ENCODE results near the gene ZNF594.
"Not testable (repeated sequence)": the region's sequence is repeated elsewhere in the genome, so short reads cannot be mapped to it uniquely, and the experiment has no call there.

The ZNF594 gene

GRCh38 chr17:5200360-5200759, 8.7 kb upstream of the ZNF594 start:
- no peak for DNase-seq

- no peak for DNase-seq
Observed at GRCh38 chr17:5198472-5198871, 6.8 kb upstream of the ZNF594 start.

GRCh38 chr17:5194346-5194745, 2.7 kb upstream of the ZNF594 start:
- DNase-seq, result no peak

- DNase-seq, result no peak
Observed at GRCh38 chr17:5184288-5184687, 7.4 kb downstream of the ZNF594 start.

- DNase-seq, result no peak
Observed at GRCh38 chr17:5183410-5183793, 8.3 kb downstream of the ZNF594 start.

GRCh38 chr17:5182597-5183409, 8.9 kb downstream of the ZNF594 start:
- DNase-seq, result no peak

- no peak for DNase-seq
Observed at GRCh38 chr17:5181509-5182305, 10.0 kb downstream of the ZNF594 start.

GRCh38 chr17:5179003-5179402, 12.7 kb downstream of the ZNF594 start:
- DNase-seq, result no peak

- not testable (repeated sequence) for DNase-seq
Observed at GRCh38 chr17:5175027-5175426, 16.6 kb downstream of the ZNF594 start.

- not testable (repeated sequence) for DNase-seq
Observed at GRCh38 chr17:5165791-5166564, 25.7 kb downstream of the ZNF594 start.

GRCh38 chr17:5164436-5164835, 27.2 kb downstream of the ZNF594 start:
- DNase-seq, result no peak

GRCh38 chr17:5161793-5162192, 29.9 kb downstream of the ZNF594 start:
- DNase-seq, result not testable (repeated sequence)

GRCh38 chr17:5160702-5161101, 31.0 kb downstream of the ZNF594 start:
- not testable (repeated sequence) for DNase-seq

GRCh38 chr17:5146122-5146521, 45.5 kb downstream of the ZNF594 start:
- not testable (repeated sequence) for DNase-seq

GRCh38 chr17:5142877-5143276, 48.8 kb downstream of the ZNF594 start:
- DNase-seq, result not testable (repeated sequence)

- DNase-seq, result no peak
Observed at GRCh38 chr17:5139458-5139732, 52.3 kb downstream of the ZNF594 start.

GRCh38 chr17:5138616-5139457, 52.8 kb downstream of the ZNF594 start:
- no peak for DNase-seq

GRCh38 chr17:5138198-5138544, 53.5 kb downstream of the ZNF594 start:
- DNase-seq, result not testable (repeated sequence)

GRCh38 chr17:5137511-5138197, 54.0 kb downstream of the ZNF594 start:
- not testable (repeated sequence) for DNase-seq

- not testable (repeated sequence) for DNase-seq
Observed at GRCh38 chr17:5136580-5137412, 54.9 kb downstream of the ZNF594 start.
